Measurements from ENCODE around the gene NGRN.
A peak's percentile ranks its signal among the peaks of the same experiment; 100 is the strongest.
"Not testable (repeated sequence)": the region's sequence is repeated elsewhere in the genome, so short reads cannot be mapped to it uniquely, and the experiment has no call there.

NGRN gene

GRCh38 chr15:90286678-90287077 lies 21.2 kb downstream of the NGRN start:
- DNase-seq, result no peak

- no peak for DNase-seq
These were observed 21.6 kb downstream of the NGRN start for GRCh38 chr15:90287101-90287500.

GRCh38 chr15:90287946-90288345 lies 22.5 kb downstream of the NGRN start:
- no peak for DNase-seq

- DNase-seq, result no peak
These were observed 26.3 kb downstream of the NGRN start for GRCh38 chr15:90291679-90292356.

GRCh38 chr15:90293040-90293810 lies 27.8 kb downstream of the NGRN start:
- DNase-seq, result peak; percentile 53

- DNase-seq, result no peak
These were observed 28.7 kb downstream of the NGRN start for GRCh38 chr15:90294159-90294558.

GRCh38 chr15:90294601-90295269 lies 29.3 kb downstream of the NGRN start:
- DNase-seq, result no peak

- no peak for DNase-seq
These were observed 29.8 kb downstream of the NGRN start for GRCh38 chr15:90295270-90295648.

GRCh38 chr15:90296316-90296884 lies 30.9 kb downstream of the NGRN start:
- DNase-seq, result not testable (repeated sequence)

- DNase-seq, result no peak
These were observed 31.5 kb downstream of the NGRN start for GRCh38 chr15:90297021-90297420.

- no peak for DNase-seq
These were observed 35.1 kb downstream of the NGRN start for GRCh38 chr15:90300541-90300940.

- DNase-seq, result peak; percentile 60
These were observed 35.7 kb downstream of the NGRN start for GRCh38 chr15:90300988-90301706.

- DNase-seq, result no peak
These were observed 36.3 kb downstream of the NGRN start for GRCh38 chr15:90301707-90302300.

- DNase-seq, result not testable (repeated sequence)
These were observed 39.9 kb downstream of the NGRN start for GRCh38 chr15:90305355-90305754.

GRCh38 chr15:90305932-90306331 lies 40.5 kb downstream of the NGRN start:
- DNase-seq, result no peak

- no peak for DNase-seq
These were observed 41.1 kb downstream of the NGRN start for GRCh38 chr15:90306560-90306959.

- no peak for DNase-seq
These were observed 42.2 kb downstream of the NGRN start for GRCh38 chr15:90307661-90308060.

- DNase-seq, result no peak
These were observed 43.5 kb downstream of the NGRN start for GRCh38 chr15:90309020-90309419.

GRCh38 chr15:90315278-90315982 lies 50.0 kb downstream of the NGRN start:
- DNase-seq, result peak; percentile 71

GRCh38 chr15:90316139-90316538 lies 50.7 kb downstream of the NGRN start:
- DNase-seq, result no peak

- DNase-seq, result no peak
These were observed 53.1 kb downstream of the NGRN start for GRCh38 chr15:90318591-90318990.
